K562 (cell line): ENCODE measurements around the gene FARP2. TPM values are rescaled to one million over a fixed set of nuclear protein-coding genes. Genes with fewer than 3 reads are reported as not detected.

Source experiments
- ATAC-seq: fragments of 200-7000 bp; cut with Tn5 transposase; 3 replicates; pipeline ENCODE4 v1.9.1; 2020; ENCODE audit warnings: moderate library complexity
- BruUV-seq: library from RNA; stranded (reverse); fragments of 400-500 nt; replicated peaks from 2 replicates; lab custom pipeline; 2021; lab: Mats Ljungman, UMichigan
- CTCF ChIA-PET: fragments of 300-600 bp; formaldehyde crosslinking; extraction: SDS; loops from one replicate; lab custom pipeline; 2021; ENCODE audit warnings: low intra/inter-chr PET ratio; lab: Yijun Ruan, JAX
- POLR2A ChIA-PET: fragments of 300-600, 350-650 bp; sonication (Branson Sonifier 250); formaldehyde crosslinking; extraction: SDS; loops from one replicate; lab custom pipeline; 2021; ENCODE audit warnings: antibody characterized with exemption, inconsistent platforms; lab: Yijun Ruan, JAX
- DNase-seq, 4 experiments: peaks; one replicate each; pipeline versions ENCODE4 v3.0.0 to v3.0.0-alpha.2; 2011 to 2018; ENCODE audit warnings: low spot score in 3 of 4, mixed read lengths in 3 of 4; ENCODE audit errors: extremely low read depth in 1 of 4
- FAIRE-seq: peaks from 2 replicates; lab custom pipeline; 2011; peaks lifted over from hg19 to GRCh38; lab: Jason Lieb, UNC
- H2AFZ ChIP-seq: 2 replicates; pipeline ENCODE4 v1.6.0; 2011; ENCODE audit warnings: low read depth, low read length, control low read depth, inconsistent platforms
- H3K27ac ChIP-seq: fragments of 200-600 bp; 3 replicates; pipeline ENCODE4 v1.8.0; 2011; ENCODE audit warnings: low read depth, mild to moderate bottlenecking, control low read depth, inconsistent platforms, low read length, moderate library complexity, mixed read lengths; ENCODE audit errors: extremely low read depth
- H3K27me3 ChIP-seq, 2 experiments: fragments of 300-600 bp in 1 of 2; 2 replicates in 1 of 2; 3 replicates in 1 of 2; pipeline versions ENCODE4 v1.6.0 to v1.8.0; 2011; ENCODE audit warnings: inconsistent platforms in 2 of 2, low read length in 2 of 2, mild to moderate bottlenecking in 1 of 2, mixed read lengths in 1 of 2, moderate library complexity in 1 of 2; ENCODE audit not compliant: control insufficient read depth in 2 of 2, insufficient read depth in 2 of 2
- H3K36me3 ChIP-seq: fragments of 300-600 bp; 3 replicates; pipeline ENCODE4 v1.8.0; 2011; ENCODE audit warnings: mild to moderate bottlenecking, low read length, inconsistent platforms; ENCODE audit not compliant: control insufficient read depth, insufficient read depth
- H3K4me1 ChIP-seq, 2 experiments: fragments of 200-600 bp in 1 of 2; replicated peaks in 1 of 2; 2 replicates in 1 of 2; 3 replicates in 1 of 2; pipeline versions ENCODE4 v1.5.1 to v1.8.0; 2011; ENCODE audit warnings: inconsistent platforms in 2 of 2, low read length in 2 of 2, mild to moderate bottlenecking in 1 of 2, mixed read lengths in 1 of 2, moderate library complexity in 1 of 2; ENCODE audit not compliant: control insufficient read depth in 2 of 2, insufficient read depth in 2 of 2
- H3K4me2 ChIP-seq: 2 replicates; pipeline ENCODE4 v1.6.1; 2011; ENCODE audit warnings: low read length, control low read depth, inconsistent platforms, mixed read lengths; ENCODE audit not compliant: insufficient read depth
- H3K4me3 ChIP-seq: fragments of 200-600 bp; sonication (generic), shearing (Covaris generic); 2 replicates; pipeline ENCODE4 v1.5.1; 2016; ENCODE audit warnings: control low read depth, inconsistent platforms
- H3K79me2 ChIP-seq: fragments of 200-600 bp; 3 replicates; pipeline ENCODE4 v1.8.0; 2011; ENCODE audit warnings: low read length, inconsistent platforms; ENCODE audit not compliant: control insufficient read depth, insufficient read depth
- H3K9ac ChIP-seq, 2 experiments: 2 replicates each; pipeline versions ENCODE4 v1.6.0 to v1.6.1; 2011; ENCODE audit warnings: low read depth in 2 of 2, low read length in 2 of 2, control low read depth in 1 of 2, inconsistent platforms in 1 of 2, mild to moderate bottlenecking in 1 of 2, mixed read lengths in 1 of 2; ENCODE audit not compliant: insufficient read depth in 1 of 2
- H3K9me1 ChIP-seq: one replicate; pipeline ENCODE4 v1.6.0; 2011; ENCODE audit warnings: inconsistent platforms, mild to moderate bottlenecking, low read length, moderate library complexity; ENCODE audit not compliant: control insufficient read depth, insufficient read depth
- H3K9me3 ChIP-seq: replicated peaks from 2 replicates; pipeline ENCODE4 v1.5.1; 2011; ENCODE audit warnings: low read depth, low read length, inconsistent platforms; ENCODE audit not compliant: control insufficient read depth, insufficient read depth
- H4K20me1 ChIP-seq: replicated peaks from 2 replicates; pipeline ENCODE4 v1.6.1; 2011; ENCODE audit warnings: low read length, inconsistent platforms, mixed read lengths; ENCODE audit not compliant: control insufficient read depth, insufficient read depth
- AFF1 ChIP-seq, 2 experiments: fragments of 450-650 bp; IDR thresholded peaks; 2 replicates each; pipeline ENCODE4 v1.6.1; 2018; ENCODE audit warnings: mild to moderate bottlenecking in 2 of 2, low read depth in 1 of 2; ENCODE audit not compliant: partially characterized antibody in 2 of 2
- BRCA1 ChIP-seq, 2 experiments: fragments of 450-650 bp in 1 of 2; sonication (generic) in 1 of 2; formaldehyde crosslinking in 1 of 2; IDR thresholded peaks; 2 replicates each; pipeline versions ENCODE4 v1.5.0 to v1.6.1; 2017 to 2020; ENCODE audit warnings: mild to moderate bottlenecking in 1 of 2, missing genetic modification reagents in 1 of 2
- CXXC5 ChIP-seq: fragments of 250-450 bp; sonication (Bioruptor Pico); IDR thresholded peaks from 2 replicates; pipeline ENCODE4 v1.8.0; 2022; ENCODE audit warnings: inconsistent platforms, mild to moderate bottlenecking, moderate library complexity
- FOS ChIP-seq: IDR thresholded peaks from 3 replicates; pipeline ENCODE4 v1.6.1; 2011; ENCODE audit not compliant: insufficient read length; ENCODE audit errors: extremely low read depth
- FOXK2 ChIP-seq, 2 experiments: fragments of 450-650 bp; IDR thresholded peaks in 1 of 2; conservative IDR thresholded peaks in 1 of 2; 2 replicates each; pipeline ENCODE4 v1.6.1; 2016; ENCODE audit warnings: low read depth in 2 of 2, mild to moderate bottlenecking in 1 of 2
- ID3 ChIP-seq, 2 experiments: fragments of 250-450 bp in 1 of 2; fragments of 450-650 bp in 1 of 2; sonication (Bioruptor Pico) in 1 of 2; IDR thresholded peaks; 2 replicates each; pipeline versions ENCODE4 v1.6.1 to v1.8.0; 2016 to 2021; ENCODE audit warnings: mild to moderate bottlenecking in 2 of 2, moderate library complexity in 2 of 2, missing compliant biosample characterization in 1 of 2, missing genetic modification characterization in 1 of 2
- MYC ChIP-seq, 2 experiments: fragments of 250-450 bp in 1 of 2; sonication (Bioruptor Pico) in 1 of 2; IDR thresholded peaks; 2 replicates each; pipeline versions ENCODE4 v1.5.1 to v1.6.1; 2012 to 2021; ENCODE audit warnings: low read depth in 2 of 2, borderline replicate concordance in 1 of 2, improper control_type of control experiment in 1 of 2, low read length in 1 of 2, mild to moderate bottlenecking in 1 of 2, moderate library complexity in 1 of 2
- NCOR1 ChIP-seq: fragments of 450-650 bp; IDR thresholded peaks from 2 replicates; pipeline ENCODE4 v1.6.1; 2016; ENCODE audit warnings: mild to moderate bottlenecking, moderate library complexity
- NONO ChIP-seq, 2 experiments: fragments of 200-400 bp in 1 of 2; fragments of 450-650 bp in 1 of 2; formaldehyde crosslinking in 1 of 2; IDR thresholded peaks; 2 replicates each; pipeline ENCODE4 v1.6.1; 2017; ENCODE audit warnings: low read depth in 2 of 2, mild to moderate bottlenecking in 2 of 2, moderate library complexity in 2 of 2, low read length in 1 of 2
- PKNOX1 ChIP-seq: fragments of 450-650 bp; IDR thresholded peaks from 2 replicates; pipeline ENCODE4 v1.6.1; 2016
- SIRT6 ChIP-seq: IDR thresholded peaks from one replicate; pipeline ENCODE4 v1.6.1; 2012; ENCODE audit warnings: low read depth, mild to moderate bottlenecking, control low read depth, inconsistent platforms, low read length, moderate library complexity
- ZNF316 ChIP-seq: fragments of 450-650 bp; IDR thresholded peaks from 2 replicates; pipeline ENCODE4 v1.6.1; 2016
- ZSCAN32 ChIP-seq: fragments of 450-650 bp; formaldehyde crosslinking; IDR thresholded peaks from 2 replicates; pipeline ENCODE4 v1.4.0; 2020; ENCODE audit warnings: mild to moderate bottlenecking, moderate library complexity
- WGBS: fragments of 100-300 bp; shearing (Covaris generic); methylation state at CpG from one replicate; pipeline ENCODE4 v1.1.6; 2016; ENCODE audit warnings: low coverage, mixed read lengths; ENCODE audit not compliant: insufficient coverage; ENCODE audit errors: missing lambda C conversion rate; 5-methylcytosine and 5-hydroxymethylcytosine counted together
- in situ Hi-C: fragments of 300-500 bp; cut with MboI; formaldehyde crosslinking; loops from 4 replicates; pipeline ENCODE4 v1.15.0; 2018; ENCODE audit warnings: inconsistent platforms, mixed read lengths
- intact Hi-C: fragments of 100-400 bp; cut with micrococcal nuclease; formaldehyde crosslinking; loops from 2 replicates; pipeline ENCODE4 v1.14.2; 2022
- polyA plus RNA-seq, 8 experiments: library from polyadenylated mRNA; depleted of rRNA in 4 of 8; stranded (reverse) in 5 of 8; unstranded in 3 of 8; fragments of >200 nt; fragmentation: Nextera tagmentation in 2 of 8; fragmentation: Illumina TruSeq in 1 of 8; extraction: Ambion mirVana in 2 of 8; extraction: Trizol in 1 of 8; gene quantifications; 2 replicates each; pipeline versions ENCODE4 v1.2.1 to v1.2.3, GENCODE V29; 2011 to 2014; ENCODE audit warnings: inconsistent platforms in 1 of 8, missing spikeins in 1 of 8
- total RNA-seq, 7 experiments: library from RNA; depleted of rRNA in 6 of 7; stranded (reverse); fragments of >200 nt in 6 of 7; fragmentation: Illumina TruSeq in 2 of 7; extraction: Trizol in 2 of 7; gene quantifications; 2 replicates each; pipeline versions ENCODE4 v1.2.1 to v1.2.3, GENCODE V29; 2011 to 2021; ENCODE audit warnings: low replicate concordance in 1 of 7

FARP2 gene
- total and polyA plus RNA-seq, 9 of the 15 experiments (the other 6 are each of a cell fraction or from before 2014, with no cell fraction given), result 4.1 to 38.1 (median 21.1) TPM

GRCh38 chr2:241378816-241379215 lies 22.7 kb downstream of the FARP2 start:
- H3K27ac ChIP-seq, result no peak overlapping the region
- FAIRE-seq (no peak), ATAC-seq (no peak), DNase-seq (no peak)
- H3K4me1 ChIP-seq, result no peaks in the 10 kb centered on the region
- H3K4me3 ChIP-seq, result no peak overlapping the region
- no peak overlapping the region for H3K4me2 ChIP-seq
- no peaks in the 10 kb centered on the region for H3K27me3 ChIP-seq
- CTCF ChIA-PET, result no interaction called here
- H3K9me1 ChIP-seq, result no peaks in the 10 kb centered on the region
- intact Hi-C loops (no loop called here), in situ Hi-C loops (no loop called here)
- TF ChIP-seq PKNOX1, result no peak
- no peak for TF ChIP-seq BRCA1 (IDR thresholded peaks at IDR 0.05)
- no peak for TF ChIP-seq BRCA1 (CRISPR knock-in tag; IDR thresholded peaks at IDR 0.05)
- TF ChIP-seq SIRT6, result no peak
- TF ChIP-seq FOXK2 (conservative IDR thresholded peaks at IDR 0.05 in 1 of 2, IDR thresholded peaks at IDR 0.05 in 1 of 2; ENCODE audit: low read depth in 2 of 2), result no peak
- TF ChIP-seq AFF1 (IDR thresholded peaks at IDR 0.05; ENCODE audit: low read depth in 1 of 2, partially characterized antibody in 2 of 2), result no peak
- no peak for TF ChIP-seq NONO (IDR thresholded peaks at IDR 0.05; ENCODE audit: low read depth in 2 of 2, low read length in 1 of 2)
- TF ChIP-seq FOS, result no peak
- TF ChIP-seq CXXC5, result no peak
- no peak for TF ChIP-seq ZSCAN32 (CRISPR knock-in tag)
- no peak for TF ChIP-seq NCOR1
- TF ChIP-seq ZNF316, result no peak
- no peak for TF ChIP-seq MYC (IDR thresholded peaks at IDR 0.05; ENCODE audit: low read depth, low read length)
- TF ChIP-seq MYC (CRISPR knock-in tag; IDR thresholded peaks at IDR 0.05; ENCODE audit: borderline replicate concordance, low read depth), result no peak
- no peak for TF ChIP-seq ID3 (CRISPR knock-in tag; IDR thresholded peaks at IDR 0.05)
- TF ChIP-seq ID3 (tag; IDR thresholded peaks at IDR 0.05), result no peak
- peaks cover 13% of the 10 kb centered on the region; the same call in 2 of the 3 replicates for H3K36me3 ChIP-seq
- H4K20me1 ChIP-seq, result no peaks in the 10 kb centered on the region
- no TSS peak for BruUV-seq
- no peaks in the 10 kb centered on the region; the same call in 2 of the 3 replicates for H3K79me2 ChIP-seq
- POLR2A ChIA-PET, result no interaction called here
- no peaks in the 10 kb centered on the region for H3K9me3 ChIP-seq
- WGBS, result 76% methylated on average over 2 of the region's 2 CpGs
- H2AFZ ChIP-seq, result no peak overlapping the region
- H3K9ac ChIP-seq, result no peak overlapping the region
